Fibroblast of upper back skin (primary cell): ENCODE results near the gene HAUS8.
"Not testable (repeated sequence)": the region's sequence is repeated elsewhere in the genome, so short reads cannot be mapped to it uniquely, and the experiment has no call there.

Source experiments
- DNase-seq: peaks from one replicate; pipeline ENCODE4 v3.0.0-alpha.2; 2013

The HAUS8 gene

GRCh38 chr19:17075035-17075863, at the start of gene HAUS8, which contains the start of gene MYO9B:
Gene HAUS8, minus strand, starts transcription at chr19:17075452. Its CDS starts 30 bp downstream, at chr19:17075422.
Gene MYO9B, plus strand, starts transcription at chr19:17075777. Its CDS starts 25,941 bp downstream, at chr19:17101718.
- DNase-seq: peak; percentile 100

- no peak for DNase-seq
Measured at GRCh38 chr19:17124025-17124424, 48.8 kb upstream of the HAUS8 start.

GRCh38 chr19:17123041-17123440, 47.8 kb upstream of the HAUS8 start:
- no peak for DNase-seq

GRCh38 chr19:17121736-17122293, 46.6 kb upstream of the HAUS8 start:
- DNase-seq: peak; percentile 71

- no peak for DNase-seq
Measured at GRCh38 chr19:17118957-17119356, 43.7 kb upstream of the HAUS8 start.

- DNase-seq: no peak
Measured at GRCh38 chr19:17116996-17117702, 41.9 kb upstream of the HAUS8 start.

GRCh38 chr19:17114414-17114831, 39.2 kb upstream of the HAUS8 start:
- DNase-seq: peak; percentile 45

GRCh38 chr19:17113127-17113785, 38.0 kb upstream of the HAUS8 start:
- DNase-seq: no peak

GRCh38 chr19:17112700-17113099, 37.4 kb upstream of the HAUS8 start:
- no peak for DNase-seq

- no peak for DNase-seq
Measured at GRCh38 chr19:17112271-17112670, 37.0 kb upstream of the HAUS8 start.

GRCh38 chr19:17111766-17112165, 36.5 kb upstream of the HAUS8 start:
- DNase-seq: no peak

- no peak for DNase-seq
Measured at GRCh38 chr19:17110599-17110966, 35.3 kb upstream of the HAUS8 start.

- no peak for DNase-seq
Measured at GRCh38 chr19:17109962-17110598, 34.8 kb upstream of the HAUS8 start.

- DNase-seq: no peak
Measured at GRCh38 chr19:17109300-17109699, 34.0 kb upstream of the HAUS8 start.

- no peak for DNase-seq
Measured at GRCh38 chr19:17108453-17108784, 33.2 kb upstream of the HAUS8 start.

GRCh38 chr19:17107546-17108452, 32.5 kb upstream of the HAUS8 start:
- peak; percentile 93 for DNase-seq

- not testable (repeated sequence) for DNase-seq
Measured at GRCh38 chr19:17106964-17107363, 31.7 kb upstream of the HAUS8 start.

- DNase-seq: no peak
Measured at GRCh38 chr19:17105556-17105955, 30.3 kb upstream of the HAUS8 start.

- DNase-seq: no peak
Measured at GRCh38 chr19:17104679-17105078, 29.4 kb upstream of the HAUS8 start.

GRCh38 chr19:17103177-17103576, 27.9 kb upstream of the HAUS8 start:
- peak; percentile 27 for DNase-seq
